Measurements from ENCODE around the gene RAB22A.

DNA sequence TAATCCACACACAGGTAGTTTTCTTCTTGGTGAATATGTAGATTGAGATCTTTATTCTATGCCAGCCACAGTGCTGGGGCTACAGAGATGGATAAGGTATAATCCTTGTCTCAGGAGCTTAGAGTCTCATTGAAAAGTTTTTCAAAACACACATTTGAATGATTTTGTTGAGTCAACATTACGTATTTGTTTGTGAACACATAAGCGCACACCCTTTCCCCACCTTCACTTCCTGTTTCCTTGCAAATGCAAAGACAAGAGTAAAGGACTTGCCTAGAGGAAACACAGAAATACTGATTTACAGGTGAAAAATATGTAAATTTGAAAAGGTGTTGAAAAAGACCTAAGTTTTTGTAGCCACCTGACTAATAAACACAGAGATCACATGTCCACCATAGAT lies 107.3 kb downstream of the RAB22A start:
- no peak for TF ChIP-seq ZFP30 (CRISPR knock-in tag; IDR thresholded peaks at IDR 0.05)
- no peak for TF ChIP-seq GLIS3 (CRISPR knock-in tag; IDR thresholded peaks at IDR 0.05)
- TF ChIP-seq CSDC2 (CRISPR knock-in tag; IDR thresholded peaks at IDR 0.05), result no peak

Data from SK-N-SH treated with all-trans-retinoic acid at 6 μM for 48 hours (cell line).